ENCODE data around the gene OPTN.

OPTN gene

GRCh38 chr10:13066527-13066926 is 33.4 kb upstream of the OPTN start:
- no peak overlapping the region for H3K4me3 ChIP-seq (ENCODE audit: low read length)
- no peak for TF ChIP-seq CTCF (IDR thresholded peaks at IDR 0.05; ENCODE audit: insufficient read depth, low read depth, low read length, missing control alignments)
- peak; percentile 30 for DNase-seq (ENCODE audit: low read depth)

- no peak for TF ChIP-seq CTCF (IDR thresholded peaks at IDR 0.05; ENCODE audit: insufficient read depth, low read depth, low read length, missing control alignments)
Observed at GRCh38 chr10:13067431-13067830, 32.5 kb upstream of the OPTN start.

GRCh38 chr10:13068071-13068470 is 31.9 kb upstream of the OPTN start:
- TF ChIP-seq CTCF (IDR thresholded peaks at IDR 0.05; ENCODE audit: insufficient read depth, low read depth, low read length, missing control alignments), result no peak
- H3K4me3 ChIP-seq (ENCODE audit: low read length), result no peak overlapping the region

More at GRCh38 chr10:13067431-13067830, 32.5 kb upstream of the OPTN start:
- DNase-seq (ENCODE audit: low read depth), result no peak
- no peak overlapping the region for H3K4me3 ChIP-seq (ENCODE audit: low read length)

GRCh38 chr10:13068484-13068883 is 31.5 kb upstream of the OPTN start:
- DNase-seq (ENCODE audit: low read depth), result no peak
- H3K4me3 ChIP-seq (ENCODE audit: low read length), result no peak overlapping the region
- no peak for TF ChIP-seq CTCF (IDR thresholded peaks at IDR 0.05; ENCODE audit: insufficient read depth, low read depth, low read length, missing control alignments)

More at GRCh38 chr10:13068071-13068470, 31.9 kb upstream of the OPTN start:
- DNase-seq (ENCODE audit: low read depth), result no peak

GRCh38 chr10:13072339-13072738 is 27.6 kb upstream of the OPTN start:
- TF ChIP-seq CTCF (IDR thresholded peaks at IDR 0.05; ENCODE audit: insufficient read depth, low read depth, low read length, missing control alignments), result no peak
- no peak for DNase-seq (ENCODE audit: low read depth)
- no peak overlapping the region for H3K4me3 ChIP-seq (ENCODE audit: low read length)

- peak; percentile 89 for TF ChIP-seq CTCF (IDR thresholded peaks at IDR 0.05; ENCODE audit: insufficient read depth, low read depth, low read length, missing control alignments)
- no peak overlapping the region for H3K4me3 ChIP-seq (ENCODE audit: low read length)
- peak; percentile 76 for DNase-seq (ENCODE audit: low read depth)
Observed at GRCh38 chr10:13074563-13075451, 25.2 kb upstream of the OPTN start.
